Activated CD4-positive, alpha-beta T cell treated with anti-CD3 and anti-CD28 coated beads for 36 hours (primary cell): ENCODE data around the gene TRIM23. TPM values are rescaled to one million over a fixed set of nuclear protein-coding genes. Genes with fewer than 3 reads are reported as not detected.

Source experiments
- ATAC-seq: fragments of 200-7000 bp; cut with Tn5 transposase; one replicate; pipeline ENCODE4 v1.10.0; 2021; ENCODE audit warnings: mild to moderate bottlenecking, moderate library complexity
- CTCF ChIA-PET: fragments of 350-600 bp; sonication (Branson Sonifier 250); formaldehyde crosslinking; loops from one replicate; lab custom pipeline; 2021; ENCODE audit warnings: antibody characterized with exemption; lab: Charles Lee
- POLR2A ChIA-PET: fragments of 350-600 bp; sonication (Branson Sonifier 250); formaldehyde crosslinking; loops from one replicate; lab custom pipeline; 2021; ENCODE audit warnings: antibody characterized with exemption, inconsistent platforms; lab: Charles Lee
- DNase-seq: peaks from one replicate; pipeline ENCODE4 v3.0.0-alpha.2; 2020
- H3K27ac Mint-ChIP-seq: one replicate; pipeline ENCODE4 v1.8.0; 2021; ENCODE audit warnings: mixed read lengths
- H3K27me3 Mint-ChIP-seq: one replicate; pipeline ENCODE4 v1.8.0; 2021; ENCODE audit warnings: mixed read lengths
- H3K36me3 Mint-ChIP-seq: one replicate; pipeline ENCODE4 v1.8.0; 2021; ENCODE audit warnings: low read depth, mixed read lengths
- H3K4me1 Mint-ChIP-seq: one replicate; pipeline ENCODE4 v1.8.0; 2021; ENCODE audit warnings: mixed read lengths
- H3K4me3 Mint-ChIP-seq: one replicate; pipeline ENCODE4 v1.8.0; 2021; ENCODE audit warnings: mild to moderate bottlenecking, moderate library complexity, mixed read lengths
- H3K9me3 Mint-ChIP-seq: one replicate; pipeline ENCODE4 v1.8.0; 2021; ENCODE audit warnings: low read depth, mixed read lengths
- intact Hi-C, 2 experiments: fragments of 100-400 bp; cut with DNase I in 1 of 2; cut with micrococcal nuclease in 1 of 2; formaldehyde crosslinking; loops; one replicate each; pipeline versions ENCODE4 v1.14.2 to v1.15.1; 2022 to 2024; cut with DNase I, micrococcal nuclease
- total RNA-seq, 2 experiments: library from RNA; stranded (reverse); gene quantifications; one replicate each; pipeline ENCODE4 v1.2.3, GENCODE V29; 2021

TRIM23 gene
- total RNA-seq, result 1 to 10 TPM; 3.5 to 6.0 TPM

- H3K4me1 Mint-ChIP-seq, result peaks cover 42% of the 10 kb centered on the region
- no peaks in the 10 kb centered on the region for H3K27me3 Mint-ChIP-seq
- DNase-seq, result peak; percentile 95
- intact Hi-C loops, result loop anchor here (1.0 to 10.0 kb wide), 8 partner anchors 61 to 855 kb away; partner anchors contain the start of genes CENPK (in 2 of the 2), PPWD1 (in 2 of the 2), SREK1 (in 2 of the 2) and ADAMTS6 (in 1 of the 2)
- ChIA-PET CTCF (interaction anchor here (0.6 to 1.4 kb wide), 6 partner anchors 12 to 97 kb away, joined by 3 to 7 read pairs (median 3); partner anchors contain the start of genes CENPK and PPWD1), POLR2A (interaction anchor here (0.9 kb wide), 1 partner anchor 13 kb away, joined by 4 read pairs; no protein-coding TSS in a partner anchor)
- peaks cover 3% of the 10 kb centered on the region for H3K36me3 Mint-ChIP-seq
- peak; percentile 98 for ATAC-seq
- no peaks in the 10 kb centered on the region for H3K9me3 Mint-ChIP-seq
- peak within 1 kb of the TSS; percentile 85 for H3K4me3 Mint-ChIP-seq
- H3K27ac Mint-ChIP-seq, result peak within 1 kb of the TSS; percentile 96
These were observed at the start of gene TRIM23 for GRCh38 chr5:65624025-65624570. TRIM23 (minus strand) TSS chr5:65624333; CDS start chr5:65624274, 59 bp downstream.

DNA sequence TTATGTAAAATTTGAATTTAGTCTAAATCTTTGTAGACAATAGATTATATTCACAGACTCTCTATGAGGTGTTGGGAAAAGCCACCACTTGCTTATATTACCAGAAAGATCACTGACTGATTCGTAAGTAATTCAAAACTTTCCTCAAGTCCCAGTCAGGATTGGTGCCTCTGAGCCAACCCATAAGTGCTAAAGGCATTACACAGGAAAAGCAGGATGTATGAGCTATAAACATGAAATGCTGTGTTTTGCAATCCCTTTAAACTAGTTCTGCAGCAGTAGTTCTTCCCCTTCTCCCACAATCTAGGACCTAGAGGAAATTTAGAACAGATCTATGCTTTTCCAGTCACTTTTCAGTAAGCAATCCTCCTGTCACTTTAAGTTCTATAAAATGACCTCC, 48.7 kb upstream of the TRIM23 start:
- Mint-ChIP-seq H3K27me3 (no peaks in the 10 kb centered on the region), H3K4me3 (no peak overlapping the region), H3K36me3 (peaks cover 25% of the 10 kb centered on the region), H3K27ac (no peak overlapping the region), H3K9me3 (no peaks in the 10 kb centered on the region), H3K4me1 (peaks cover 22% of the 10 kb centered on the region)
- DNase-seq (no peak), ATAC-seq (no peak)
- CTCF ChIA-PET, result interaction anchor here (0.9 kb wide), 1 partner anchor 22 kb away, joined by 3 read pairs; no protein-coding TSS in a partner anchor
- intact Hi-C loops, result no loop called here
- POLR2A ChIA-PET, result no interaction called here

GRCh38 chr5:65668696-65669095, 44.6 kb upstream of the TRIM23 start:
- H3K27ac Mint-ChIP-seq, result no peak overlapping the region
- intact Hi-C loops, result no loop called here
- no peaks in the 10 kb centered on the region for H3K9me3 Mint-ChIP-seq
- POLR2A ChIA-PET, result no interaction called here
- H3K4me1 Mint-ChIP-seq, result peaks cover 1% of the 10 kb centered on the region
- ATAC-seq (no peak), DNase-seq (no peak)
- no peaks in the 10 kb centered on the region for H3K27me3 Mint-ChIP-seq
- H3K36me3 Mint-ChIP-seq, result peaks cover 15% of the 10 kb centered on the region
- CTCF ChIA-PET, result no interaction called here
- H3K4me3 Mint-ChIP-seq, result no peak overlapping the region

- H3K27ac Mint-ChIP-seq, result peak overlapping the region; percentile 24
- no peak for ATAC-seq
These were observed 39.8 kb upstream of the TRIM23 start for GRCh38 chr5:65663804-65664521.

DNA sequence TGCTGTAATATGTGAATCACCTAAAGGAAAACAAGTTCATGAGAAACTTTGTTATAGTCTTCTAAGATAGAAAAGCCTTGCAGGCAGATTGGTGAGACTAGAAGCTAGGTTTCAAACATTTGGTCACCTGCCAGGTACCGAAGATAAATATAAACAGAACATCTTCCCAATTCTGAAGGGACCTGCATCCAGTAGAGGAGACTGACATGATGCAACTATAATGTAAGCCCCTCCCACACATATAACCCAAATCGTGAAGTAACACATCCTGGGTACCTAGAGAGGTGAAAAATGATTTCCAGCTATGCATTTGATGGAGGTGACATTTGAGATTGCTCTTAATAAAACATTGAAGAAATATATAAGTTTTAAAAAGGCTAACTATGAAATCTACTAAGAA, 30.6 kb upstream of the TRIM23 start:
- Mint-ChIP-seq H3K36me3 (peaks cover 8% of the 10 kb centered on the region), H3K27me3 (no peaks in the 10 kb centered on the region), H3K4me1 (no peaks in the 10 kb centered on the region), H3K9me3 (no peaks in the 10 kb centered on the region), H3K27ac (no peak overlapping the region), H3K4me3 (no peak overlapping the region)
- POLR2A ChIA-PET, result no interaction called here
- DNase-seq (no peak), ATAC-seq (peak; percentile 36)
- CTCF ChIA-PET, result no interaction called here
- intact Hi-C loops, result no loop called here

More at GRCh38 chr5:65663804-65664521, 39.8 kb upstream of the TRIM23 start:
- POLR2A ChIA-PET, result no interaction called here
- Mint-ChIP-seq H3K36me3 (peaks cover 15% of the 10 kb centered on the region), H3K4me1 (peaks cover 2% of the 10 kb centered on the region), H3K27me3 (no peaks in the 10 kb centered on the region), H3K9me3 (no peaks in the 10 kb centered on the region), H3K4me3 (no peak overlapping the region)
- no peak for DNase-seq
- CTCF ChIA-PET, result interaction anchor here (0.6 to 1.1 kb wide), 4 partner anchors 12 to 34 kb away, joined by 3 to 5 read pairs (median 3); no protein-coding TSS in a partner anchor
- intact Hi-C loops, result no loop called here

GRCh38 chr5:65651144-65651543, 27.0 kb upstream of the TRIM23 start:
- intact Hi-C loops, result no loop called here
- Mint-ChIP-seq H3K27ac (no peak overlapping the region), H3K36me3 (peaks cover 10% of the 10 kb centered on the region), H3K27me3 (no peaks in the 10 kb centered on the region), H3K4me3 (no peak overlapping the region), H3K4me1 (no peaks in the 10 kb centered on the region), H3K9me3 (no peaks in the 10 kb centered on the region)
- POLR2A ChIA-PET, result no interaction called here
- ATAC-seq (no peak), DNase-seq (no peak)
- CTCF ChIA-PET, result interaction anchor here (0.9 to 1.2 kb wide), 4 partner anchors 10 to 21 kb away, joined by 3 to 7 read pairs (median 3); no protein-coding TSS in a partner anchor

GRCh38 chr5:65647941-65648340, 23.8 kb upstream of the TRIM23 start:
- Mint-ChIP-seq H3K27me3 (no peaks in the 10 kb centered on the region), H3K9me3 (no peaks in the 10 kb centered on the region), H3K36me3 (peaks cover 10% of the 10 kb centered on the region), H3K27ac (no peak overlapping the region), H3K4me3 (no peak overlapping the region), H3K4me1 (no peaks in the 10 kb centered on the region)
- no peak for ATAC-seq
- ChIA-PET CTCF (no interaction called here), POLR2A (no interaction called here)
- no peak for DNase-seq
- intact Hi-C loops, result no loop called here

DNA sequence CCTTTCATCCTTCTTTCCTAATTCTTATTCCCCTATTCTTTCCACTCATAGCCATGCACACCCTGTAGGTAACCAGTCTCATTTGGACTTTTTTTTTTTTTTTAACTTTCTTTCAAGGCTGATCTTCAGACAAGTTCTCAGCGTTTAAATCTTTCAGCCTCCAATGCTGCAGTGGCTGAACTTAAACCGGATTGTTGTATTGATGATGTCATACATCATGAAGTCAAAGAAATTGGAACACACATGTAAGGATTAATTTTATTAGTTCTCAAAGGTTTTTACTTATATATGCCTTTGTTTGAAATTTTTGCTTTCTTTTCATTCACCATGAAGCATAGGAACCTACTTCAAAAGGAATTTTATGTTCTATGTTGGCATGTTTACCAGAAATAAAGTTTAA, 22.8 kb upstream of the TRIM23 start:
- DNase-seq (no peak), ATAC-seq (no peak)
- no peaks in the 10 kb centered on the region for H3K27me3 Mint-ChIP-seq
- CTCF ChIA-PET, result no interaction called here
- no peaks in the 10 kb centered on the region for H3K4me1 Mint-ChIP-seq
- H3K36me3 Mint-ChIP-seq, result peaks cover 10% of the 10 kb centered on the region
- H3K4me3 Mint-ChIP-seq, result no peak overlapping the region
- POLR2A ChIA-PET, result no interaction called here
- no peak overlapping the region for H3K27ac Mint-ChIP-seq
- intact Hi-C loops, result no loop called here
- no peaks in the 10 kb centered on the region for H3K9me3 Mint-ChIP-seq

DNA sequence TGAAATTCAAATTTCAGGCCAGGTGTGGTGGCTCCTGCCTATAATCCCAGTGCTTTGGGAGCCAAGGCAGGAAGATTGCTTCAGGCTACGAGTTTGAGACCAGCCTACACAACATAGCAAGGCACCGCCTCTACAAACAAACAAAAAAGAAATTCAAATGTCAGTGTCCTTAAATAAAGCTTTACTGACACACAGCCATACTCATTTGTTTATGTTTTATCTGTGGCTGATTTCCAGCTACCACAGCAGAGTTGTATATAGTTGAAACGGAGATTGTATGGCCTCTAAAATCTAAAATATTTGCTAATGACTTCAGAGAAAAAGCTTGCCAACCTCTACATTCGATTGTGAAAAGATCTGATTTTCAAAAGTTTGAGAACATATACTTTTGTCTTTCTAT, 16.1 kb upstream of the TRIM23 start:
- H3K4me3 Mint-ChIP-seq, result no peak overlapping the region
- ATAC-seq (no peak), DNase-seq (no peak)
- ChIA-PET POLR2A (no interaction called here), CTCF (interaction anchor here (1.6 kb wide), 1 partner anchor 11 kb away, joined by 7 read pairs; no protein-coding TSS in a partner anchor)
- no peaks in the 10 kb centered on the region for H3K27me3 Mint-ChIP-seq
- no peak overlapping the region for H3K27ac Mint-ChIP-seq
- intact Hi-C loops, result no loop called here
- H3K36me3 Mint-ChIP-seq, result peaks cover 25% of the 10 kb centered on the region
- no peaks in the 10 kb centered on the region for H3K4me1 Mint-ChIP-seq
- no peaks in the 10 kb centered on the region for H3K9me3 Mint-ChIP-seq

GRCh38 chr5:65630981-65631380, 6.8 kb upstream of the TRIM23 start:
- no peak for DNase-seq
- POLR2A ChIA-PET, result no interaction called here
- H3K9me3 Mint-ChIP-seq, result no peaks in the 10 kb centered on the region
- CTCF ChIA-PET, result no interaction called here
- H3K27me3 Mint-ChIP-seq, result no peaks in the 10 kb centered on the region
- intact Hi-C loops, result no loop called here
- no peak overlapping the region for H3K27ac Mint-ChIP-seq
- peaks cover 21% of the 10 kb centered on the region for H3K4me1 Mint-ChIP-seq
- no peak overlapping the region for H3K4me3 Mint-ChIP-seq
- ATAC-seq, result no peak
- peaks cover 13% of the 10 kb centered on the region for H3K36me3 Mint-ChIP-seq

- ChIA-PET POLR2A (interaction anchor here (0.7 to 0.8 kb wide), 3 partner anchors 54 to 577 kb away, joined by 4 to 6 read pairs (median 4); partner anchors contain the start of gene SREK1), CTCF (interaction anchor here (1.0 to 1.2 kb wide), 3 partner anchors 14 to 815 kb away, joined by 3 to 5 read pairs (median 4); no protein-coding TSS in a partner anchor)
- Mint-ChIP-seq H3K36me3 (peaks cover 7% of the 10 kb centered on the region), H3K4me3 (peak overlapping the region; percentile 85), H3K9me3 (no peaks in the 10 kb centered on the region), H3K27ac (peak overlapping the region; percentile 96), H3K27me3 (no peaks in the 10 kb centered on the region), H3K4me1 (peaks cover 42% of the 10 kb centered on the region)
- intact Hi-C loops, result loop anchor here (2.0 to 10.0 kb wide), 3 partner anchors 302 to 857 kb away; partner anchors contain the start of genes CWC27 (in 1 of the 2), ERBIN (in 1 of the 2) and SREK1IP1 (in 1 of the 2)
- DNase-seq, result no peak
- ATAC-seq, result no peak
These were observed 1.6 kb upstream of the TRIM23 start for GRCh38 chr5:65625743-65626142.
